Osteoblast (primary cell): ENCODE measurements around the gene FBXW7. TPM values are rescaled to one million over a fixed set of nuclear protein-coding genes. Genes with fewer than 3 reads are reported as not detected.
A peak's percentile ranks its signal among the peaks of the same experiment; 100 is the strongest.

ENCODE experiments used
- DNase-seq: peaks from one replicate; pipeline ENCODE4 v3.0.0; 2011; ENCODE audit warnings: low spot score, mixed read lengths; ENCODE audit not compliant: insufficient read length; ENCODE audit errors: missing footprints
- H2AFZ ChIP-seq: 2 replicates; pipeline ENCODE4 v1.6.0; 2011; ENCODE audit warnings: mild to moderate bottlenecking, low read length
- H3K27ac ChIP-seq: 2 replicates; pipeline ENCODE4 v1.5.1; 2011; ENCODE audit warnings: mild to moderate bottlenecking, low read depth, low read length, moderate library complexity
- H3K27me3 ChIP-seq: 2 replicates; pipeline ENCODE4 v1.6.0; 2012; ENCODE audit warnings: mild to moderate bottlenecking, control low read depth, inconsistent platforms, low read length, moderate library complexity; ENCODE audit not compliant: insufficient read depth
- H3K36me3 ChIP-seq: 2 replicates; pipeline ENCODE4 v1.5.1; 2011; ENCODE audit warnings: mild to moderate bottlenecking, low read length, control low read depth, moderate library complexity; ENCODE audit not compliant: insufficient read depth
- H3K4me1 ChIP-seq: 2 replicates; pipeline ENCODE4 v1.5.1; 2011; ENCODE audit warnings: mild to moderate bottlenecking, low read length, control low read depth, moderate library complexity; ENCODE audit not compliant: insufficient read depth
- H3K4me2 ChIP-seq: 2 replicates; pipeline ENCODE4 v1.6.0; 2011; ENCODE audit warnings: mild to moderate bottlenecking, low read length; ENCODE audit not compliant: insufficient read depth
- H3K4me3 ChIP-seq: fragments of 200-600 bp; sonication (generic); 3 replicates; pipeline ENCODE4 v1.5.1; 2012; ENCODE audit warnings: mild to moderate bottlenecking, low read length, inconsistent platforms; ENCODE audit not compliant: insufficient read depth
- H3K79me2 ChIP-seq: 2 replicates; pipeline ENCODE4 v1.6.0; 2012; ENCODE audit warnings: mild to moderate bottlenecking, low read length, control low read depth, inconsistent platforms; ENCODE audit not compliant: insufficient read depth
- H3K9me3 ChIP-seq: 2 replicates; pipeline ENCODE4 v1.5.1; 2011; ENCODE audit warnings: low read depth, low read length, control low read depth
- H4K20me1 ChIP-seq: 2 replicates; pipeline ENCODE4 v1.6.0; 2012; ENCODE audit warnings: mild to moderate bottlenecking, low read length, control low read depth; ENCODE audit not compliant: insufficient read depth
- CTCF ChIP-seq: IDR thresholded peaks from 2 replicates; pipeline ENCODE4 v1.5.1; 2011; ENCODE audit warnings: mild to moderate bottlenecking, low read depth, low read length, moderate library complexity; ENCODE audit errors: extremely low read depth
- total RNA-seq: library from RNA; depleted of rRNA; stranded (reverse); fragments of >200 nt; gene quantifications from 2 replicates; pipeline ENCODE4 v1.2.3, GENCODE V29; 2012

FBXW7 gene
- total RNA-seq, 1 donor, result 74.9 TPM

- no peak for DNase-seq
- no peak overlapping the region for H3K4me2 ChIP-seq
- TF ChIP-seq CTCF, result no peak
These were observed 33.9 kb downstream of the FBXW7 start for GRCh38 chr4:152501846-152502536.

GRCh38 chr4:152500800-152501434, 35.0 kb downstream of the FBXW7 start:
- Histone ChIP-seq H3K27me3 (no peaks in the 10 kb centered on the region), H3K79me2 (peaks cover 44% of the 10 kb centered on the region), H3K4me2 (no peak overlapping the region), H2AFZ (no peak overlapping the region), H3K36me3 (no peaks in the 10 kb centered on the region), H3K4me1 (peaks cover 7% of the 10 kb centered on the region), H3K4me3 (no peak overlapping the region), H3K27ac (no peak overlapping the region), H3K9me3 (no peaks in the 10 kb centered on the region), H4K20me1 (peaks cover 22% of the 10 kb centered on the region)
- TF ChIP-seq CTCF, result peak; percentile 87
- DNase-seq, result peak; percentile 53

More at GRCh38 chr4:152501846-152502536, 33.9 kb downstream of the FBXW7 start:
- Histone ChIP-seq H3K4me1 (peaks cover 7% of the 10 kb centered on the region), H3K27me3 (no peaks in the 10 kb centered on the region), H3K79me2 (peaks cover 43% of the 10 kb centered on the region), H2AFZ (no peak overlapping the region), H3K36me3 (no peaks in the 10 kb centered on the region), H3K27ac (no peak overlapping the region), H4K20me1 (peaks cover 22% of the 10 kb centered on the region), H3K9me3 (no peaks in the 10 kb centered on the region), H3K4me3 (no peak overlapping the region)

- Histone ChIP-seq H3K9me3 (no peaks in the 10 kb centered on the region), H3K4me2 (no peak overlapping the region), H4K20me1 (peaks cover 22% of the 10 kb centered on the region), H3K36me3 (no peaks in the 10 kb centered on the region), H3K4me3 (no peak overlapping the region), H3K27ac (no peak overlapping the region), H3K27me3 (no peaks in the 10 kb centered on the region), H3K79me2 (peaks cover 46% of the 10 kb centered on the region), H2AFZ (no peak overlapping the region), H3K4me1 (peaks cover 7% of the 10 kb centered on the region)
- DNase-seq, result no peak
- no peak for TF ChIP-seq CTCF
These were observed 35.6 kb downstream of the FBXW7 start for GRCh38 chr4:152500275-152500674.

- H4K20me1 ChIP-seq, result peaks cover 22% of the 10 kb centered on the region
- H3K79me2 ChIP-seq, result peaks cover 48% of the 10 kb centered on the region
- H3K9me3 ChIP-seq, result no peaks in the 10 kb centered on the region
- H3K27ac ChIP-seq, result no peak overlapping the region
- no peaks in the 10 kb centered on the region for H3K27me3 ChIP-seq
- no peaks in the 10 kb centered on the region for H3K36me3 ChIP-seq
- H3K4me2 ChIP-seq, result no peak overlapping the region
- no peak for TF ChIP-seq CTCF
- DNase-seq, result no peak
- peaks cover 7% of the 10 kb centered on the region for H3K4me1 ChIP-seq
- H3K4me3 ChIP-seq, result no peak overlapping the region
- no peak overlapping the region for H2AFZ ChIP-seq
These were observed 36.5 kb downstream of the FBXW7 start for GRCh38 chr4:152499344-152499743.
